Iris pigment epithelial cell (primary cell): ENCODE measurements around the gene RASSF10.

Experiments
- DNase-seq: peaks from one replicate; pipeline ENCODE4 v3.0.0-alpha.2; 2011; ENCODE audit warnings: low read depth

Gene RASSF10

GRCh38 chr11:12994476-12994875, 14.6 kb upstream of the RASSF10 start:
- DNase-seq, result no peak

- DNase-seq, result no peak
Observed at GRCh38 chr11:12995188-12995587, 13.9 kb upstream of the RASSF10 start.

- DNase-seq, result no peak
Observed at GRCh38 chr11:12995823-12996222, 13.3 kb upstream of the RASSF10 start.

GRCh38 chr11:12997168-12997567, 11.9 kb upstream of the RASSF10 start:
- DNase-seq, result no peak

- no peak for DNase-seq
Observed at GRCh38 chr11:12998336-12998735, 10.8 kb upstream of the RASSF10 start.

GRCh38 chr11:12999597-12999996, 9.5 kb upstream of the RASSF10 start:
- DNase-seq, result no peak

GRCh38 chr11:13000116-13000515, 9.0 kb upstream of the RASSF10 start:
- no peak for DNase-seq

- no peak for DNase-seq
Observed at GRCh38 chr11:13000721-13001120, 8.4 kb upstream of the RASSF10 start.

GRCh38 chr11:13003736-13004493, 5.2 kb upstream of the RASSF10 start:
- DNase-seq, result no peak

- no peak for DNase-seq
Observed at GRCh38 chr11:13007182-13008060, 1.7 kb upstream of the RASSF10 start.

GRCh38 chr11:13008061-13008435, 1.1 kb upstream of the RASSF10 start:
- no peak for DNase-seq

- DNase-seq, result peak; percentile 15
Observed at GRCh38 chr11:13009476-13009920, 382 bp downstream of the RASSF10 start.

- peak; percentile 28 for DNase-seq
Observed at GRCh38 chr11:13009921-13010748, 1.0 kb downstream of the RASSF10 start.

GRCh38 chr11:13010749-13011465, 1.8 kb downstream of the RASSF10 start:
- no peak for DNase-seq

GRCh38 chr11:13011466-13012055, 2.4 kb downstream of the RASSF10 start:
- no peak for DNase-seq

GRCh38 chr11:13012056-13012661, 3.0 kb downstream of the RASSF10 start:
- DNase-seq, result no peak

GRCh38 chr11:13013054-13013488, 4.0 kb downstream of the RASSF10 start:
- no peak for DNase-seq

- DNase-seq, result no peak
Observed at GRCh38 chr11:13015753-13016152, 6.6 kb downstream of the RASSF10 start.

GRCh38 chr11:13016415-13016814, 7.3 kb downstream of the RASSF10 start:
- no peak for DNase-seq

- DNase-seq, result no peak
Observed at GRCh38 chr11:13019313-13019712, 10.2 kb downstream of the RASSF10 start.

GRCh38 chr11:13023423-13023822, 14.3 kb downstream of the RASSF10 start:
- DNase-seq, result no peak
